Measurements from ENCODE around the gene THAP3. TPM values are rescaled to one million over a fixed set of nuclear protein-coding genes. Genes with fewer than 3 reads are reported as not detected.
A peak's percentile ranks its signal among the peaks of the same experiment; 100 is the strongest.

THAP3 gene
- total and polyA plus RNA-seq, 2 experiments from 2014 or later: 15.1 to 23.8 TPM

- Histone ChIP-seq H3K4me3 (no peak overlapping the region), H3K27ac (ENCODE audit: low read depth) (0 out of 2 replicates have a peak overlapping the region, but pooled peaks have one; percentile 2), H2AFZ (no peak overlapping the region), H3K9me2 (ENCODE audit: insufficient read depth) (no peaks in the 10 kb centered on the region), H4K20me1 (replicated peaks; ENCODE audit: insufficient read depth) (peaks cover 8% of the 10 kb centered on the region), H3K36me3 (ENCODE audit: insufficient read depth) (peaks cover 14% of the 10 kb centered on the region), H3K4me2 (no peak overlapping the region), H3K27me3 (ENCODE audit: insufficient read depth) (no peaks in the 10 kb centered on the region), H3K79me2 (replicated peaks; ENCODE audit: insufficient read depth) (no peaks in the 10 kb centered on the region), H3F3A (replicated peaks; ENCODE audit: low read depth) (no peaks in the 10 kb centered on the region; the same call in 1 of the 2 replicates), H3K4me1 (ENCODE audit: insufficient read depth) (0 out of 2 replicates have a peak, but pooled peaks cover 7% of the 10 kb centered on the region)
- ATAC-seq (no peak), DNase-seq (ENCODE audit: low spot score) (no peak)
- Mint-ChIP-seq H3K4me3 (no peak overlapping the region), H3K4me1 (peaks cover 5% of the 10 kb centered on the region; the same call in 2 of the 3 replicates), H3K9me3 (no peaks in the 10 kb centered on the region), H3K27me3 (ENCODE audit: insufficient read depth, low read depth, poor library complexity) (peaks cover 3% of the 10 kb centered on the region), H3K27ac (no peak overlapping the region), H3K36me3 (ENCODE audit: low read depth) (peaks cover 59% of the 10 kb centered on the region)
- TF ChIP-seq POLR2AphosphoS5 (IDR thresholded peaks at IDR 0.05; ENCODE audit: low read depth) (no peak), ETS1 (IDR thresholded peaks at IDR 0.05) (no peak), ZNF114 (CRISPR knock-in tag; IDR thresholded peaks at IDR 0.05) (no peak), CTCF (conservative IDR thresholded peaks at IDR 0.05; ENCODE audit: low read depth in 2 of 2) (no peak), EZH2 (IDR thresholded peaks at IDR 0.05; ENCODE audit: low read depth, unreplicated experiment) (no peak), NANOG (IDR thresholded peaks at IDR 0.05; ENCODE audit: borderline replicate concordance) (no peak), ZNF462 (CRISPR knock-in tag; IDR thresholded peaks at IDR 0.05) (no peak), JUNB (IDR thresholded peaks at IDR 0.05; ENCODE audit: unreplicated experiment) (no peak), CREB1 (CRISPR knock-in tag; IDR thresholded peaks at IDR 0.05; ENCODE audit: low read depth) (no peak), EZH2phosphoT487 (IDR thresholded peaks at IDR 0.05; ENCODE audit: unreplicated experiment) (no peak), REST (IDR thresholded peaks at IDR 0.05; ENCODE audit: unreplicated experiment) (no peak), STAT1 (IDR thresholded peaks at IDR 0.05; ENCODE audit: unreplicated experiment) (no peak)
Measured at GRCh38 chr1:6648556-6648955, 23.9 kb downstream of the THAP3 start.

All from GM23338 (cell line).